Mesothelial cell of epicardium (in vitro differentiated cells): Measurements from ENCODE around the gene MGP. TPM values are rescaled to one million over a fixed set of nuclear protein-coding genes. Genes with fewer than 3 reads are reported as not detected.

Source experiments
- DNase-seq, 2 experiments: peaks; one replicate each; pipeline ENCODE4 v3.0.0; 2021; ENCODE audit warnings: low spot score in 2 of 2; ENCODE audit not compliant: unreplicated experiment in 2 of 2
- H3K27ac Mint-ChIP-seq: 2 replicates; pipeline ENCODE4 v1.8.0; 2021; ENCODE audit warnings: mixed read lengths
- H3K27me3 Mint-ChIP-seq: 2 replicates; pipeline ENCODE4 v1.8.0; 2021; ENCODE audit warnings: low read depth, mixed read lengths
- H3K36me3 Mint-ChIP-seq: 2 replicates; pipeline ENCODE4 v1.8.0; 2021; ENCODE audit warnings: mixed read lengths
- H3K4me1 Mint-ChIP-seq: 2 replicates; pipeline ENCODE4 v1.8.0; 2021; ENCODE audit warnings: mixed read lengths
- H3K4me3 Mint-ChIP-seq: 2 replicates; pipeline ENCODE4 v1.8.0; 2021; ENCODE audit warnings: mild to moderate bottlenecking, moderate library complexity, mixed read lengths
- H3K9me3 Mint-ChIP-seq: 2 replicates; pipeline ENCODE4 v1.8.0; 2021; ENCODE audit warnings: mixed read lengths
- CTCF ChIP-seq: fragments of 200-600 bp; sonication (generic); IDR thresholded peaks from one replicate; pipeline ENCODE4 v1.5.0; 2021; ENCODE audit warnings: antibody characterized with exemption; ENCODE audit not compliant: unreplicated experiment
- total RNA-seq: library from RNA; stranded (reverse); gene quantifications from 3 replicates; pipeline ENCODE4 v1.2.1, GENCODE V29; 2021

MGP gene
- total RNA-seq, 1 donor from 2014 or later: 202 TPM

GRCh38 chr12:14850929-14851663 lies 34.6 kb downstream of the MGP start:
- no peak for TF ChIP-seq CTCF
- H3K36me3 Mint-ChIP-seq: no peaks in the 10 kb centered on the region
- H3K9me3 Mint-ChIP-seq: peaks cover 2% of the 10 kb centered on the region
- no peak for DNase-seq
- peaks cover 75% of the 10 kb centered on the region for H3K4me1 Mint-ChIP-seq
- H3K27me3 Mint-ChIP-seq: no peaks in the 10 kb centered on the region
- no peak overlapping the region for H3K4me3 Mint-ChIP-seq
- peak overlapping the region; percentile 93 for H3K27ac Mint-ChIP-seq

GRCh38 chr12:14849661-14850060 lies 36.0 kb downstream of the MGP start:
- Mint-ChIP-seq H3K36me3 (no peaks in the 10 kb centered on the region), H3K4me1 (peaks cover 73% of the 10 kb centered on the region), H3K27me3 (no peaks in the 10 kb centered on the region), H3K4me3 (no peak overlapping the region), H3K9me3 (no peaks in the 10 kb centered on the region), H3K27ac (peak overlapping the region; percentile 93)
- no peak for DNase-seq
- no peak for TF ChIP-seq CTCF

DNA sequence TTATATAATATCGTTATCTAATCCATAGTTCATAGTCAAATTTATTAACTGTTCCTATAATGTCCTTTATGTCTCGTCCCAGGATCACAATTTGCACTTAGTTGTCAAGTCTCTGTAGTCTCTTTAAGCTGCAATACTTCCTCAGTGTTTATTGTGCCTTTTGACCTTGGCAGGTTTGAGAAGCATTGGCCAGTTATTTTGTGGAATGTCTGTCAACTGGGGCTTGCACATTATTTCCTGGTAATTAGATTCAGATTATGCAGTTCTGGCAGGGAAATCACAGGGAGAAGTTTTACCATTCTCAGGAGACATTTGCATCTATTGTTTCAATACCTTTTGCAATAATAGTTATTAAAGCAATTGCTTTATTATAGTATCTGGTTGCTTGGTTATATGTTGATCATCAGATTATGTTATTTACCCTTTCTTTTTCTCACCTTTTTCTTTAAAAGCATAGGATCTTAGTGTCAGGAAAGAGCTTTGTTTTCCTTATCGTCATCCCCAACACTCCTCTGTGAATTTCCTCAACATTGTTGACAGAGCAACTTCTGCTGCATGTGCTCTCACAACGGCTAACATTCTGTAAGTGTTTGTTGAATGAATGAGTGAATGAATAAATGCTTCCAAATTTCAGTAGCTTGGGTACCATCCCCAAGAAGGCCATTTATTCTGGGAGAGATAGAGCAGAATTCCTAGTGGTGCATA lies 38.6 kb downstream of the MGP start:
- no peak overlapping the region for H3K4me3 Mint-ChIP-seq
- no peaks in the 10 kb centered on the region for H3K36me3 Mint-ChIP-seq
- H3K4me1 Mint-ChIP-seq: peaks cover 73% of the 10 kb centered on the region
- DNase-seq: no peak
- peak overlapping the region; percentile 85 for H3K27ac Mint-ChIP-seq
- TF ChIP-seq CTCF: no peak
- H3K27me3 Mint-ChIP-seq: no peaks in the 10 kb centered on the region
- no peaks in the 10 kb centered on the region for H3K9me3 Mint-ChIP-seq

- peak overlapping the region; percentile 81 for H3K27ac Mint-ChIP-seq
- TF ChIP-seq CTCF: no peak
- no peaks in the 10 kb centered on the region for H3K27me3 Mint-ChIP-seq
- no peaks in the 10 kb centered on the region for H3K9me3 Mint-ChIP-seq
- peaks cover 77% of the 10 kb centered on the region for H3K4me1 Mint-ChIP-seq
- no peak for DNase-seq
- H3K4me3 Mint-ChIP-seq: no peak overlapping the region
- no peaks in the 10 kb centered on the region for H3K36me3 Mint-ChIP-seq
These were observed 39.5 kb downstream of the MGP start for GRCh38 chr12:14846042-14846587.

DNA sequence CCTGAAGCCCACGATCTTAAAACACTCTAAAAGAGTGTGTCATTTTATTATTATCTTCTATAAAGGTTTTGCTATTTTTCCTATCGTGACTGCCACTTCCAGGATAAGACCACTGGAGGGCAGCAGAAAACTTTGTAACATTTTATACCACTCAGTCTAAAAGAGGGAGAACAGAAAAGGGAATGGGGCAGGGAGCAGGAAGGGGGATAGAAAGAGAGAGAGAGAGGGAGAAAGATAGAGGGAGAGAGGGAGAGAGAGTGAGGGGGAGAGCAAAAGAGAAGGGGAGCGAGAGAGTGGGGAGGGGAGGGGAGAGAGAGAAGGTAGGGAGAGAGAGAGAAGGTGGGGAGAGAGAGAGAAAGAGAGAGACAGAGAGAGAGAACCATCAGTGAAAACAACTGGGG lies 40.3 kb downstream of the MGP start:
- no peaks in the 10 kb centered on the region for H3K27me3 Mint-ChIP-seq
- peak overlapping the region; percentile 65 for H3K27ac Mint-ChIP-seq
- H3K36me3 Mint-ChIP-seq: no peaks in the 10 kb centered on the region
- peak; percentile 73 for TF ChIP-seq CTCF
- no peaks in the 10 kb centered on the region for H3K9me3 Mint-ChIP-seq
- H3K4me1 Mint-ChIP-seq: peaks cover 74% of the 10 kb centered on the region
- H3K4me3 Mint-ChIP-seq: no peak overlapping the region
- DNase-seq: no peak
